Liver (tissue), 9 donors: ENCODE results near the gene ENTR1. TPM values are rescaled to one million over a fixed set of nuclear protein-coding genes. Genes with fewer than 3 reads are reported as not detected.

Source experiments
- DNase-seq: peaks from one replicate; pipeline ENCODE4 v3.0.0-alpha.2; 2017; ENCODE audit warnings: low spot score
- H3K27ac ChIP-seq, 2 donors: one replicate each; pipeline ENCODE4 v1.7.0; 2013; ENCODE audit warnings: inconsistent platforms in 2 of 2, low read length in 2 of 2, control low read depth in 1 of 2, low read depth in 1 of 2, mild to moderate bottlenecking in 1 of 2
- H3K27me3 ChIP-seq, 4 donors: one replicate each; pipeline versions ENCODE4 v1.6.1 to v1.7.0; 2013; ENCODE audit warnings: low read length in 3 of 4, inconsistent platforms in 1 of 4, mild to moderate bottlenecking in 1 of 4, moderate library complexity in 1 of 4; ENCODE audit not compliant: control insufficient read depth in 4 of 4, insufficient read depth in 4 of 4
- H3K36me3 ChIP-seq, 4 donors: one replicate each; pipeline versions ENCODE4 v1.6.1 to v1.7.0; 2013; ENCODE audit warnings: low read length in 3 of 4, mild to moderate bottlenecking in 3 of 4, low read depth in 1 of 4, moderate library complexity in 1 of 4; ENCODE audit not compliant: control insufficient read depth in 4 of 4, insufficient read depth in 3 of 4
- H3K4me1 ChIP-seq, 4 donors: one replicate each; pipeline versions ENCODE4 v1.6.1 to v1.7.0; 2013; ENCODE audit warnings: low read length in 3 of 4, mild to moderate bottlenecking in 3 of 4, moderate library complexity in 1 of 4; ENCODE audit not compliant: control insufficient read depth in 4 of 4, insufficient read depth in 4 of 4
- H3K4me3 ChIP-seq, 3 donors: one replicate each; pipeline versions ENCODE4 v1.6.1 to v1.7.0; 2013; ENCODE audit warnings: low read length in 3 of 3, control low read depth in 1 of 3, low read depth in 1 of 3, mild to moderate bottlenecking in 1 of 3
- H3K9ac ChIP-seq, 2 donors: one replicate each; pipeline ENCODE4 v1.7.0; 2013; ENCODE audit warnings: low read length in 2 of 2, mild to moderate bottlenecking in 2 of 2, moderate library complexity in 2 of 2, control low read depth in 1 of 2, low read depth in 1 of 2
- H3K9me3 ChIP-seq, 4 donors: one replicate each; pipeline versions ENCODE4 v1.6.1 to v1.7.0; 2013; ENCODE audit warnings: low read length in 3 of 4; ENCODE audit not compliant: control insufficient read depth in 4 of 4
- EGR1 ChIP-seq, 2 donors: IDR thresholded peaks; 2 replicates each; pipeline ENCODE4 v1.6.1; 2016 to 2018; ENCODE audit warnings: antibody characterized with exemption in 2 of 2, low read depth in 2 of 2
- FOXA2 ChIP-seq: IDR thresholded peaks from 2 replicates; pipeline ENCODE4 v1.6.1; 2016; ENCODE audit warnings: antibody characterized with exemption
- GABPA ChIP-seq, 2 donors: IDR thresholded peaks in 1 of 2; conservative IDR thresholded peaks in 1 of 2; 2 replicates each; pipeline ENCODE4 v1.6.1; 2016; ENCODE audit warnings: antibody characterized with exemption in 2 of 2, mild to moderate bottlenecking in 1 of 2, moderate library complexity in 1 of 2
- HNF4A ChIP-seq, 2 donors: conservative IDR thresholded peaks; 2 replicates each; pipeline ENCODE4 v1.6.1; 2016; ENCODE audit warnings: antibody characterized with exemption in 2 of 2, mild to moderate bottlenecking in 2 of 2
- NR2F2 ChIP-seq: IDR thresholded peaks from 2 replicates; pipeline ENCODE4 v1.6.1; 2016; ENCODE audit warnings: antibody characterized with exemption
- RAD21 ChIP-seq, 2 donors: IDR thresholded peaks; 2 replicates each; pipeline ENCODE4 v1.6.1; 2016; ENCODE audit warnings: antibody characterized with exemption in 2 of 2, mild to moderate bottlenecking in 2 of 2
- RXRA ChIP-seq, 2 donors: IDR thresholded peaks; 2 replicates each; pipeline ENCODE4 v1.6.1; 2017 to 2018; ENCODE audit warnings: antibody characterized with exemption in 2 of 2, mild to moderate bottlenecking in 1 of 2
- YY1 ChIP-seq: IDR thresholded peaks from 2 replicates; pipeline ENCODE4 v1.6.1; 2016; ENCODE audit warnings: antibody characterized with exemption, mild to moderate bottlenecking
- ZBTB33 ChIP-seq: IDR thresholded peaks from 2 replicates; pipeline ENCODE4 v1.6.1; 2016; ENCODE audit warnings: antibody characterized with exemption
- WGBS: extraction: QIAGEN DNeasy Blood & Tissue Kit; methylation state at CpG from one replicate; pipeline ENCODE4 v1.1.7; 2013; 5-methylcytosine and 5-hydroxymethylcytosine counted together
- polyA plus RNA-seq, 2 donors: library from polyadenylated mRNA; stranded (reverse) in 1 of 2; unstranded in 1 of 2; fragments of 200-250 nt in 1 of 2; fragments of >200 nt in 1 of 2; fragmentation: Nextera tagmentation in 1 of 2; extraction: Ambion mirVana in 1 of 2; gene quantifications; one replicate each; pipeline versions ENCODE4 v1.2.1 to v1.2.3, GENCODE V29; 2013 to 2015
- total RNA-seq, 2 donors: library from RNA; depleted of rRNA; stranded (reverse); fragments of >200 nt; gene quantifications; one replicate each; pipeline ENCODE4 v1.2.3, GENCODE V29; 2014
- TF ChIP-seq, protein P1 (sequence below): IDR thresholded peaks from 2 replicates; pipeline ENCODE4 v1.6.1; 2016; ENCODE audit warnings: antibody characterized with exemption
- TF ChIP-seq, protein P2 (sequence below): fragments of 150-350 bp; IDR thresholded peaks from 2 replicates; pipeline ENCODE4 v1.5.1; 2017; ENCODE audit warnings: improper control_type of control experiment, low read depth, low read length; ENCODE audit not compliant: missing input control
- TF ChIP-seq, protein P3 (sequence below): IDR thresholded peaks from 2 replicates; pipeline ENCODE4 v1.6.1; 2016; ENCODE audit warnings: antibody characterized with exemption, mild to moderate bottlenecking
- TF ChIP-seq, protein P4 (sequence below): IDR thresholded peaks from 2 replicates; pipeline ENCODE4 v1.6.1; 2016; ENCODE audit warnings: antibody characterized with exemption
- donor health status: healthy.
- donor health status: healthy.
- donor health status: healthy.
- donor health status: healthy.
- donor health status: healthy.

ENTR1 gene
- total and polyA plus RNA-seq, 4 donors: 11.0 to 28.1 (median 19.1) TPM

- H3K36me3 ChIP-seq: peaks cover 0 to 1% (median 0%) of the 10 kb centered on the region in 4 donors
- no peaks in the 10 kb centered on the region for H3K27me3 ChIP-seq
- H3K4me3 ChIP-seq: no peak overlapping the region
- WGBS: 81% methylated on average over 2 of the region's 2 CpGs
- no peak overlapping the region for H3K9ac ChIP-seq
- H3K4me1 ChIP-seq: peaks cover 2 to 8% (median 4%) of the 10 kb centered on the region in 4 donors
- TF ChIP-seq FOXA2 (no peak), NR2F2 (no peak), EGR1 (IDR thresholded peaks at IDR 0.05; ENCODE audit: low read depth in 2 of 2) (no peak), ZBTB33 (no peak)
- TF ChIP-seq, protein P1, sequence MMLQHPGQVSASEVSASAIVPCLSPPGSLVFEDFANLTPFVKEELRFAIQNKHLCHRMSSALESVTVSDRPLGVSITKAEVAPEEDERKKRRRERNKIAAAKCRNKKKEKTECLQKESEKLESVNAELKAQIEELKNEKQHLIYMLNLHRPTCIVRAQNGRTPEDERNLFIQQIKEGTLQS: no peak
- H3K9me3 ChIP-seq: no peaks in the 10 kb centered on the region
- no peak overlapping the region for H3K27ac ChIP-seq
- DNase-seq: no peak
These were observed 51.5 kb downstream of the ENTR1 start for GRCh38 chr9:136358888-136359287.

DNA sequence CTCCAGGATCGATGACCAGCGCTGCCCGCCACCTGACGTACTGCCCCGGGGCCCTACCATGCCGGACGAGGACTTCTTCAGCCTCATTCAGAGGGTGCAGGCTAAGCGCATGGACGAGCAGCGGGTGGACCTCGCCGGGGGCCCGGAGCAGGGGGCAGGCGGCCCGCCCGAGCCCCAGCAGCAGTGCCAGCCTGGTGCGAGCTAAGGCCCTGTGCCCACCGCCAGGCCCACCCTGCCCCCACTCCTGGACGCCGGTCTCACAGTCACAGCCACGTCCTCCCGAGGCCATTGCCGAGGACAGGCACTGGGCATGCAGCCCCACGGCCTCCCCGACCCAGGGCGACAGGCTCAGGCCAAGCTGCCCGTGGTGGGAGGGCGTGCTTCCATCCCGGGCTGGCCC is 52.4 kb downstream of the ENTR1 start:
- Histone ChIP-seq H3K27me3 (no peaks in the 10 kb centered on the region), H3K27ac (no peak overlapping the region), H3K4me1 (peaks cover 0 to 5% (median 1%) of the 10 kb centered on the region in 4 donors), H3K9me3 (no peaks in the 10 kb centered on the region), H3K9ac (no peak overlapping the region), H3K36me3 (peaks cover 0 to 1% (median 0%) of the 10 kb centered on the region in 4 donors), H3K4me3 (no peak overlapping the region)
- DNase-seq: no peak
- no peak for TF ChIP-seq FOXA2
- no peak for TF ChIP-seq HNF4A (conservative IDR thresholded peaks at IDR 0.05)
- TF ChIP-seq, protein P2, sequence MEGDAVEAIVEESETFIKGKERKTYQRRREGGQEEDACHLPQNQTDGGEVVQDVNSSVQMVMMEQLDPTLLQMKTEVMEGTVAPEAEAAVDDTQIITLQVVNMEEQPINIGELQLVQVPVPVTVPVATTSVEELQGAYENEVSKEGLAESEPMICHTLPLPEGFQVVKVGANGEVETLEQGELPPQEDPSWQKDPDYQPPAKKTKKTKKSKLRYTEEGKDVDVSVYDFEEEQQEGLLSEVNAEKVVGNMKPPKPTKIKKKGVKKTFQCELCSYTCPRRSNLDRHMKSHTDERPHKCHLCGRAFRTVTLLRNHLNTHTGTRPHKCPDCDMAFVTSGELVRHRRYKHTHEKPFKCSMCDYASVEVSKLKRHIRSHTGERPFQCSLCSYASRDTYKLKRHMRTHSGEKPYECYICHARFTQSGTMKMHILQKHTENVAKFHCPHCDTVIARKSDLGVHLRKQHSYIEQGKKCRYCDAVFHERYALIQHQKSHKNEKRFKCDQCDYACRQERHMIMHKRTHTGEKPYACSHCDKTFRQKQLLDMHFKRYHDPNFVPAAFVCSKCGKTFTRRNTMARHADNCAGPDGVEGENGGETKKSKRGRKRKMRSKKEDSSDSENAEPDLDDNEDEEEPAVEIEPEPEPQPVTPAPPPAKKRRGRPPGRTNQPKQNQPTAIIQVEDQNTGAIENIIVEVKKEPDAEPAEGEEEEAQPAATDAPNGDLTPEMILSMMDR: no peak
- no peak for TF ChIP-seq ZBTB33
- no peak for TF ChIP-seq YY1
- TF ChIP-seq RXRA (IDR thresholded peaks at IDR 0.05): no peak
- no peak for TF ChIP-seq GABPA (IDR thresholded peaks at IDR 0.05 in 1 of 2, conservative IDR thresholded peaks at IDR 0.05 in 1 of 2)
- WGBS: 91% methylated on average over 29 of the region's 29 CpGs

GRCh38 chr9:136357202-136357725 is 53.1 kb downstream of the ENTR1 start:
- Histone ChIP-seq H3K36me3 (peaks cover 0 to 1% (median 0%) of the 10 kb centered on the region in 4 donors), H3K27ac (no peak overlapping the region), H3K4me3 (no peak overlapping the region), H3K9ac (no peak overlapping the region), H3K9me3 (no peaks in the 10 kb centered on the region), H3K27me3 (no peaks in the 10 kb centered on the region), H3K4me1 (peaks cover 0 to 5% (median 1%) of the 10 kb centered on the region in 4 donors)
- 86% methylated on average over 22 of the region's 22 CpGs for WGBS
- TF ChIP-seq, protein P3, sequence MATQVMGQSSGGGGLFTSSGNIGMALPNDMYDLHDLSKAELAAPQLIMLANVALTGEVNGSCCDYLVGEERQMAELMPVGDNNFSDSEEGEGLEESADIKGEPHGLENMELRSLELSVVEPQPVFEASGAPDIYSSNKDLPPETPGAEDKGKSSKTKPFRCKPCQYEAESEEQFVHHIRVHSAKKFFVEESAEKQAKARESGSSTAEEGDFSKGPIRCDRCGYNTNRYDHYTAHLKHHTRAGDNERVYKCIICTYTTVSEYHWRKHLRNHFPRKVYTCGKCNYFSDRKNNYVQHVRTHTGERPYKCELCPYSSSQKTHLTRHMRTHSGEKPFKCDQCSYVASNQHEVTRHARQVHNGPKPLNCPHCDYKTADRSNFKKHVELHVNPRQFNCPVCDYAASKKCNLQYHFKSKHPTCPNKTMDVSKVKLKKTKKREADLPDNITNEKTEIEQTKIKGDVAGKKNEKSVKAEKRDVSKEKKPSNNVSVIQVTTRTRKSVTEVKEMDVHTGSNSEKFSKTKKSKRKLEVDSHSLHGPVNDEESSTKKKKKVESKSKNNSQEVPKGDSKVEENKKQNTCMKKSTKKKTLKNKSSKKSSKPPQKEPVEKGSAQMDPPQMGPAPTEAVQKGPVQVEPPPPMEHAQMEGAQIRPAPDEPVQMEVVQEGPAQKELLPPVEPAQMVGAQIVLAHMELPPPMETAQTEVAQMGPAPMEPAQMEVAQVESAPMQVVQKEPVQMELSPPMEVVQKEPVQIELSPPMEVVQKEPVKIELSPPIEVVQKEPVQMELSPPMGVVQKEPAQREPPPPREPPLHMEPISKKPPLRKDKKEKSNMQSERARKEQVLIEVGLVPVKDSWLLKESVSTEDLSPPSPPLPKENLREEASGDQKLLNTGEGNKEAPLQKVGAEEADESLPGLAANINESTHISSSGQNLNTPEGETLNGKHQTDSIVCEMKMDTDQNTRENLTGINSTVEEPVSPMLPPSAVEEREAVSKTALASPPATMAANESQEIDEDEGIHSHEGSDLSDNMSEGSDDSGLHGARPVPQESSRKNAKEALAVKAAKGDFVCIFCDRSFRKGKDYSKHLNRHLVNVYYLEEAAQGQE: no peak
- no peak for TF ChIP-seq RAD21 (IDR thresholded peaks at IDR 0.05)
- TF ChIP-seq, protein P2: no peak
- TF ChIP-seq, protein P4, sequence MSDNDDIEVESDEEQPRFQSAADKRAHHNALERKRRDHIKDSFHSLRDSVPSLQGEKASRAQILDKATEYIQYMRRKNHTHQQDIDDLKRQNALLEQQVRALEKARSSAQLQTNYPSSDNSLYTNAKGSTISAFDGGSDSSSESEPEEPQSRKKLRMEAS: no peak
- no peak for DNase-seq
